Liver (tissue), 9 donors: Measurements from ENCODE around the gene QPCT. TPM values are rescaled to one million over a fixed set of nuclear protein-coding genes. Genes with fewer than 3 reads are reported as not detected.

Experiments
- DNase-seq: peaks from one replicate; pipeline ENCODE4 v3.0.0-alpha.2; 2017; ENCODE audit warnings: low spot score
- H3K27ac ChIP-seq, 2 donors: one replicate each; pipeline ENCODE4 v1.7.0; 2013; ENCODE audit warnings: inconsistent platforms in 2 of 2, low read length in 2 of 2, control low read depth in 1 of 2, low read depth in 1 of 2, mild to moderate bottlenecking in 1 of 2
- H3K27me3 ChIP-seq, 4 donors: one replicate each; pipeline versions ENCODE4 v1.6.1 to v1.7.0; 2013; ENCODE audit warnings: low read length in 3 of 4, inconsistent platforms in 1 of 4, mild to moderate bottlenecking in 1 of 4, moderate library complexity in 1 of 4; ENCODE audit not compliant: control insufficient read depth in 4 of 4, insufficient read depth in 4 of 4
- H3K36me3 ChIP-seq, 4 donors: one replicate each; pipeline versions ENCODE4 v1.6.1 to v1.7.0; 2013; ENCODE audit warnings: low read length in 3 of 4, mild to moderate bottlenecking in 3 of 4, low read depth in 1 of 4, moderate library complexity in 1 of 4; ENCODE audit not compliant: control insufficient read depth in 4 of 4, insufficient read depth in 3 of 4
- H3K4me1 ChIP-seq, 4 donors: one replicate each; pipeline versions ENCODE4 v1.6.1 to v1.7.0; 2013; ENCODE audit warnings: low read length in 3 of 4, mild to moderate bottlenecking in 3 of 4, moderate library complexity in 1 of 4; ENCODE audit not compliant: control insufficient read depth in 4 of 4, insufficient read depth in 4 of 4
- H3K4me3 ChIP-seq, 3 donors: one replicate each; pipeline versions ENCODE4 v1.6.1 to v1.7.0; 2013; ENCODE audit warnings: low read length in 3 of 3, control low read depth in 1 of 3, low read depth in 1 of 3, mild to moderate bottlenecking in 1 of 3
- H3K9ac ChIP-seq, 2 donors: one replicate each; pipeline ENCODE4 v1.7.0; 2013; ENCODE audit warnings: low read length in 2 of 2, mild to moderate bottlenecking in 2 of 2, moderate library complexity in 2 of 2, control low read depth in 1 of 2, low read depth in 1 of 2
- H3K9me3 ChIP-seq, 4 donors: one replicate each; pipeline versions ENCODE4 v1.6.1 to v1.7.0; 2013; ENCODE audit warnings: low read length in 3 of 4; ENCODE audit not compliant: control insufficient read depth in 4 of 4
- ATF3 ChIP-seq: IDR thresholded peaks from 2 replicates; pipeline ENCODE4 v1.6.1; 2016; ENCODE audit warnings: antibody characterized with exemption
- CTCF ChIP-seq: fragments of 150-350 bp; IDR thresholded peaks from 2 replicates; pipeline ENCODE4 v1.5.1; 2017; ENCODE audit warnings: improper control_type of control experiment, low read depth, low read length; ENCODE audit not compliant: missing input control
- EGR1 ChIP-seq, 2 donors: IDR thresholded peaks; 2 replicates each; pipeline ENCODE4 v1.6.1; 2016 to 2018; ENCODE audit warnings: antibody characterized with exemption in 2 of 2, low read depth in 2 of 2
- FOXA1 ChIP-seq: IDR thresholded peaks from 2 replicates; pipeline ENCODE4 v1.6.1; 2016; ENCODE audit warnings: antibody characterized with exemption
- FOXA2 ChIP-seq: IDR thresholded peaks from 2 replicates; pipeline ENCODE4 v1.6.1; 2016; ENCODE audit warnings: antibody characterized with exemption
- GABPA ChIP-seq, 2 donors: IDR thresholded peaks in 1 of 2; conservative IDR thresholded peaks in 1 of 2; 2 replicates each; pipeline ENCODE4 v1.6.1; 2016; ENCODE audit warnings: antibody characterized with exemption in 2 of 2, mild to moderate bottlenecking in 1 of 2, moderate library complexity in 1 of 2
- HNF4A ChIP-seq, 2 donors: conservative IDR thresholded peaks; 2 replicates each; pipeline ENCODE4 v1.6.1; 2016; ENCODE audit warnings: antibody characterized with exemption in 2 of 2, mild to moderate bottlenecking in 2 of 2
- HNF4G ChIP-seq: IDR thresholded peaks from 2 replicates; pipeline ENCODE4 v1.6.1; 2016; ENCODE audit warnings: antibody characterized with exemption
- JUND ChIP-seq, 2 donors: IDR thresholded peaks; 2 replicates each; pipeline ENCODE4 v1.6.1; 2016; ENCODE audit warnings: antibody characterized with exemption in 2 of 2
- MAX ChIP-seq: IDR thresholded peaks from 2 replicates; pipeline ENCODE4 v1.6.1; 2016; ENCODE audit warnings: antibody characterized with exemption
- NR2F2 ChIP-seq: IDR thresholded peaks from 2 replicates; pipeline ENCODE4 v1.6.1; 2016; ENCODE audit warnings: antibody characterized with exemption
- RAD21 ChIP-seq, 2 donors: IDR thresholded peaks; 2 replicates each; pipeline ENCODE4 v1.6.1; 2016; ENCODE audit warnings: antibody characterized with exemption in 2 of 2, mild to moderate bottlenecking in 2 of 2
- REST ChIP-seq: IDR thresholded peaks from 2 replicates; pipeline ENCODE4 v1.6.1; 2016; ENCODE audit warnings: antibody characterized with exemption, mild to moderate bottlenecking
- RXRA ChIP-seq, 2 donors: IDR thresholded peaks; 2 replicates each; pipeline ENCODE4 v1.6.1; 2017 to 2018; ENCODE audit warnings: antibody characterized with exemption in 2 of 2, mild to moderate bottlenecking in 1 of 2
- SP1 ChIP-seq: IDR thresholded peaks from 2 replicates; pipeline ENCODE4 v1.6.1; 2018; ENCODE audit warnings: antibody characterized with exemption, mild to moderate bottlenecking
- TAF1 ChIP-seq: conservative IDR thresholded peaks from 2 replicates; pipeline ENCODE4 v1.6.1; 2016; ENCODE audit warnings: antibody characterized with exemption, mild to moderate bottlenecking
- YY1 ChIP-seq: IDR thresholded peaks from 2 replicates; pipeline ENCODE4 v1.6.1; 2016; ENCODE audit warnings: antibody characterized with exemption, mild to moderate bottlenecking
- WGBS: extraction: QIAGEN DNeasy Blood & Tissue Kit; methylation state at CpG from one replicate; pipeline ENCODE4 v1.1.7; 2013; 5-methylcytosine and 5-hydroxymethylcytosine counted together
- polyA plus RNA-seq, 2 donors: library from polyadenylated mRNA; stranded (reverse) in 1 of 2; unstranded in 1 of 2; fragments of 200-250 nt in 1 of 2; fragments of >200 nt in 1 of 2; fragmentation: Nextera tagmentation in 1 of 2; extraction: Ambion mirVana in 1 of 2; gene quantifications; one replicate each; pipeline versions ENCODE4 v1.2.1 to v1.2.3, GENCODE V29; 2013 to 2015
- total RNA-seq, 2 donors: library from RNA; depleted of rRNA; stranded (reverse); fragments of >200 nt; gene quantifications; one replicate each; pipeline ENCODE4 v1.2.3, GENCODE V29; 2014
- TF ChIP-seq, protein P1 (sequence below): IDR thresholded peaks from 2 replicates; pipeline ENCODE4 v1.6.1; 2016; ENCODE audit warnings: antibody characterized with exemption
- donor health status: healthy.
- donor health status: healthy.
- donor health status: healthy.
- donor health status: healthy.
- donor health status: healthy.

Gene QPCT
- total and polyA plus RNA-seq, 4 donors = 0.61 to 3.0 (median 1.2) TPM

GRCh38 chr2:37361994-37362698 lies 17.7 kb downstream of the QPCT start:
- H3K9ac ChIP-seq = no peak overlapping the region
- no peak overlapping the region for H3K4me3 ChIP-seq
- TF ChIP-seq SP1 (no peak), FOXA1 (no peak), JUND (IDR thresholded peaks at IDR 0.05) (no peak), HNF4G (no peak), CTCF (no peak), TAF1 (no peak), GABPA (IDR thresholded peaks at IDR 0.05 in 1 of 2, conservative IDR thresholded peaks at IDR 0.05 in 1 of 2) (no peak), NR2F2 (no peak), MAX (no peak), REST (no peak), RXRA (IDR thresholded peaks at IDR 0.05) (no peak), RAD21 (IDR thresholded peaks at IDR 0.05) (no peak), HNF4A (conservative IDR thresholded peaks at IDR 0.05) (no peak), YY1 (no peak), ATF3 (no peak), FOXA2 (no peak), EGR1 (IDR thresholded peaks at IDR 0.05; ENCODE audit: low read depth in 2 of 2) (no peak)
- TF ChIP-seq, protein P1, sequence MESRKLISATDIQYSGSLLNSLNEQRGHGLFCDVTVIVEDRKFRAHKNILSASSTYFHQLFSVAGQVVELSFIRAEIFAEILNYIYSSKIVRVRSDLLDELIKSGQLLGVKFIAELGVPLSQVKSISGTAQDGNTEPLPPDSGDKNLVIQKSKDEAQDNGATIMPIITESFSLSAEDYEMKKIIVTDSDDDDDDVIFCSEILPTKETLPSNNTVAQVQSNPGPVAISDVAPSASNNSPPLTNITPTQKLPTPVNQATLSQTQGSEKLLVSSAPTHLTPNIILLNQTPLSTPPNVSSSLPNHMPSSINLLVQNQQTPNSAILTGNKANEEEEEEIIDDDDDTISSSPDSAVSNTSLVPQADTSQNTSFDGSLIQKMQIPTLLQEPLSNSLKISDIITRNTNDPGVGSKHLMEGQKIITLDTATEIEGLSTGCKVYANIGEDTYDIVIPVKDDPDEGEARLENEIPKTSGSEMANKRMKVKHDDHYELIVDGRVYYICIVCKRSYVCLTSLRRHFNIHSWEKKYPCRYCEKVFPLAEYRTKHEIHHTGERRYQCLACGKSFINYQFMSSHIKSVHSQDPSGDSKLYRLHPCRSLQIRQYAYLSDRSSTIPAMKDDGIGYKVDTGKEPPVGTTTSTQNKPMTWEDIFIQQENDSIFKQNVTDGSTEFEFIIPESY = no peak
- H3K27me3 ChIP-seq = no peaks in the 10 kb centered on the region
- no peak overlapping the region for H3K27ac ChIP-seq
- H3K9me3 ChIP-seq = no peaks in the 10 kb centered on the region
- no peaks in the 10 kb centered on the region for H3K36me3 ChIP-seq
- H3K4me1 ChIP-seq = no peaks in the 10 kb centered on the region
- 86% methylated on average over 9 of the region's 9 CpGs for WGBS
- DNase-seq = no peak
